OCI-LY3 (cell line): ENCODE measurements around the gene TMEM205.

ENCODE experiments used
- CTCF ChIP-seq: fragments of 200-600, 300-600 bp; sonication (generic); IDR thresholded peaks from 2 replicates; pipeline ENCODE4 v1.5.1; 2014; ENCODE audit warnings: antibody characterized with exemption, low read length, low read depth
- EZH2phosphoT487 ChIP-seq: fragments of 200-600 bp; shearing (Covaris generic); IDR thresholded peaks from 2 replicates; pipeline ENCODE4 v1.6.1; 2018; ENCODE audit warnings: antibody characterized with exemption, mixed run types, low read depth

- TF ChIP-seq CTCF (peak; percentile 97), EZH2phosphoT487 (no peak)
Observed at GRCh38 chr19:11293433-11294389, 52.4 kb downstream of the TMEM205 start.
